H54 (cell line): ENCODE results near the gene IBTK.
"Not testable (repeated sequence)": the region's sequence is repeated elsewhere in the genome, so short reads cannot be mapped to it uniquely, and the experiment has no call there.

Experiments used
- DNase-seq: peaks from one replicate; pipeline ENCODE4 v3.0.0; 2011; ENCODE audit warnings: low spot score, mixed read lengths; ENCODE audit not compliant: insufficient read length
- FAIRE-seq: peaks from 3 replicates; lab custom pipeline; 2011; peaks lifted over from hg19 to GRCh38; lab: Jason Lieb, UNC
- POLR2A ChIP-seq: IDR thresholded peaks from 2 replicates; pipeline ENCODE4 v1.6.1; 2011; ENCODE audit warnings: low read depth, mild to moderate bottlenecking, low read length

The IBTK gene

DNA sequence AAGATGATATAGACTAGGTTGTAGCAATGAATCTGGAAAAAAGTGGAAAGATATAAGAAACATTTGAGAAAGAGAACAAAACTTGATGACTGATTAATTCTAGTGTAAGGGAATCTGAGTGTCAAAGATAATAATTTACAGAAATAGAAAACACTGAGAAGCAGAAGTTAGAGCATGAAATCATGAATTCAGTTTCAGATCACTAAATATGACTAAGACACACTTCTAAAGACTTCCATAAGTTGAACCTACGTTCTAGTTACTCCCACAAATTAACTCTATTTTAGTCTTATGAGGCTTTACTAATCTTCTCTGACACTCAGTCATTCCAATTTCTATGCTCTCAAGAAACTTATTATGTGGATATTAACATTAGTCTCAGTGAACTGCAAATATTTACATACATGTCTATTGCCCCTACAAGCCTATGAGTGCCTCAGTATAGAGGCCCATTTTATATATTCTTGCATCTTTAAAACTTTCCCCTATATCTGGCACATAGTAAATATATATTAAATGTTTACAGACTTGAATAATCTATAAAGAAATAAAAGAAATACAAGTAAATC lies 30.4 kb downstream of the IBTK start:
- no peak for FAIRE-seq
- no peak for DNase-seq
- no peak for TF ChIP-seq POLR2A

DNA sequence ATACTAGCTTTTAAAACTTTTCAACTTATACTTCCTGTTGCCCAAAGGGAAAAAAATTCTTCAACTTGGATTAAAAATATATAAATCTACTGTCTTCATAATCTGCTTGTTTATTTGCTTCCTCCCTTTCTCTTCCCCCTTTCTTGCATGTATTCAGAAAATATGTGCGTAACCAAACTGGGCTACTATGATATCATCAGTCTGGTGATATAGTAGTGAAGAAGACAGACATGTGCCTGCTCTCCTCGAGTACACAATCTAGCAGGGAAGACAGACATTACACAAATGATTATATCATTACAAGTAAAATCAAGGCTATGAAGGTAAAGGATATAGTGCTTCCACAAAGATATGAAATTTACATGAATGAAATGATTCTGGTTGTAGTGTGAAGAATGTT lies 31.0 kb downstream of the IBTK start:
- TF ChIP-seq POLR2A: no peak
- FAIRE-seq (peak; percentile 50), DNase-seq (no peak)

DNA sequence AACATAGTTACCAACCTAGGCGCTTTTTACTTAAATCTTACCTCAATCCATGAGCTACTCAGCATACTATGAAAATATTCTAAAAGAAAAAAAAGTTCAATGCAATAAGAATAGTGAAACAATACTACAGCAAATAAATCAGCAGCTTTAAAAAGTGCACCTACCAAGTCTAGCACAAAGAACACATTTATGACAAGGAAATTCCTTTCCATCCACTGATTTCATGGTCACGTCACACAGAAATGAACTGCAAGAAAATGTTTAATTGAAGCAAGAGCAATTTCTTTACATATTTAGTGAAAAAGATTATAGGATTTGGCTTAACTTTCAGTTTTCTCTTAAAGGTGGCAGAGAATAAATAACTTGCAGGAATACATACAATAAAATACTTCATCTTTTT lies 36.2 kb downstream of the IBTK start:
- no peak for TF ChIP-seq POLR2A
- no peak for FAIRE-seq
- DNase-seq: no peak

- no peak for DNase-seq
- FAIRE-seq: no peak
- no peak for TF ChIP-seq POLR2A
Measured at GRCh38 chr6:82208913-82209312, 38.6 kb downstream of the IBTK start.

- DNase-seq (no peak), FAIRE-seq (no peak)
- no peak for TF ChIP-seq POLR2A
Measured at GRCh38 chr6:82205930-82206392, 41.6 kb downstream of the IBTK start.

GRCh38 chr6:82204020-82204419 lies 43.5 kb downstream of the IBTK start:
- no peak for TF ChIP-seq POLR2A
- no peak for DNase-seq
- no peak for FAIRE-seq

- FAIRE-seq: no peak
- DNase-seq: no peak
- TF ChIP-seq POLR2A: no peak
Measured at GRCh38 chr6:82197784-82198183, 49.8 kb downstream of the IBTK start.

GRCh38 chr6:82197245-82197644 lies 50.3 kb downstream of the IBTK start:
- DNase-seq, FAIRE-seq: not testable (repeated sequence)

DNA sequence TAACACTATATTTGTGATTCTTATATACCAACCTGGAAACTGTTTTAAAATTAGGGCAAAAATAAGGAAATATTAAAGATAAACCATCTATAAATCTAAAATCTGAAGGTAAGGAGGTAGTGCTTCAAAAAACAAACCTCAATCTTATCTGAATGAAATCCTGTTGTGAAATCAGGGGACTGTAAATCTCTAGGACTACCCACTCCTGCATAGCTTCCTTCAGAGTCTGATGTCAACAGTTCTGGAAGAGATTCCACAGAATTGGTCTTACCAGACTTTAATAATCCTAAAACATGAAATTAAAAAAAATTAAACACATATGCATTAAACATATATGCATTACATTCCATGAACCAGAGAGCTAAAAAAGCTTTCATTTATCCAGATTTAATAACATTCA lies 51.4 kb downstream of the IBTK start:
- DNase-seq (no peak), FAIRE-seq (no peak)
- no peak for TF ChIP-seq POLR2A

DNA sequence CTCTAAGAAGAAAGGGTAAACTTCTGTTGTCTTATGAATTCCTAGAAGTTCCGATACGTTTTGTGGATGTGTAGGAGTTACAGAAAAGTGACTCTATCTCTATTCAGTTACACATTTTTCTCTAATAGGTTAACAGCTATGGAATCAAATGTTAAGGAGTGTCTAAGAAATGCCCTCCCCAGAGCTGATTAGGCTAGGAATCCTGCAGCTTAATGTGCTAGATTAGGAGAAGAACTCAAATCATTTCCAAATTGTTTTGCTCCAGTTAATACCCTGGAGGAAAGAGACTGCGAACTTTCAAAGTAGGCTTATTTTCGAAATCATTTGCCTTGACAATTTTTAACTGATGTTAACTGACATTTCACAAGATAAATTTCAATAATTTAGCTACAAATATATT lies 51.9 kb downstream of the IBTK start:
- no peak for DNase-seq
- FAIRE-seq: no peak

DNA sequence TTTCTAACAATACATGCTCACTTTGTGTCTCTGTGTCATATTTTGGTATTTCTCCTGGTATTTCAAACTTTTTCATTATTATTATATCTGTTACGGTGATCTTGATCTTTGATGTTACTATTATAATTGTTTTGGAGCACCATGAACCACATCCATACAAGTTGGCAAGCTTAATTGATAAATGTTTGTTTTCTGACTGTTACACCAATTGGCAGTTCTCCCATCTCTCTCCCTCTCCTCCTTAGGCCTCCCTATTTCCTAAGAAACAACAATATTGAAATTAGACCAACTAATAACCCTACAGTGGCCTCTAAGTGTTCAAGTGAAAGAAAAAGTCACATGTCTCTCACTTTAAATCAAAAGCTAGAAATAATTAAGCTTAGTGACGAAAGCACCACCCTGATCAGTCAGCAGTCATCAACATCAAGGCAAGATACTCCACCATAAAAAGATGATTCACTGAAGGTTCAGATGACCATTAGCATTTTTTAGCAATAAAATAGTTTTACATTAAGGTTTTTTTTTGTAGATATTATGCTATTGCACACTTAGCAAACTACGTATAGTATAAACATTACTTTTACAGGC lies 61.5 kb downstream of the IBTK start:
- TF ChIP-seq POLR2A: no peak
- DNase-seq: no peak
- no peak for FAIRE-seq

More for the DNA sequence above, 51.9 kb downstream of the IBTK start:
- no peak for TF ChIP-seq POLR2A

DNA sequence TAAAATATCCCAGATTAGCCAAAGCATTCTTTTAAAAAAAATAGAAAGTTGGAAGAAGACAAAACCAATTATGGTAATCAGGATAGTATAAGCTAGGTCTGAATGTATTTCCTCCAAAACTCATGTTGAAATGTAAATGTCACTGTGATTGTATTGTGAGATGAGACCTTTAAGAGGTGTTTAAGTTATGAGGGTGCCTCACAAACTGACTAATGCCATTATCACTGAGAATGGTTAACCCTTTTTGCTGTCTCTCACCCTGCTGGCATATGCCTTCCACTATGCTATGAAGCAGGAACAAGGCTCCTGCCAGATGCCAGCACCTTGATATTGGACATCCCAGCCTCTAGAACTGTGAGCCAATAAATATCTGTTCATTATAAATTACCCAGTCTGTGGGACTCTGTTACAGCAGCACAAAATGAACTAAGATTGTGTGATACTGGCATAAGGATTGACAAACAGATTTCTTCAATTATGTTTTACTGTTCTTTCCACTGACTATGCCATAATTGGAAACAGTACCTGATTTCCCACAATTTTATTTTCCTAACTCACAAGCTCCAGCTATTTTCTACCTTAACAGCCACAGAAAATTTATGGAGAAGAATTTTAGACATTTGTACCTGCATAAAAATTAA lies 63.8 kb downstream of the IBTK start:
- DNase-seq (no peak), FAIRE-seq (peak; percentile 86)
- TF ChIP-seq POLR2A: no peak

DNA sequence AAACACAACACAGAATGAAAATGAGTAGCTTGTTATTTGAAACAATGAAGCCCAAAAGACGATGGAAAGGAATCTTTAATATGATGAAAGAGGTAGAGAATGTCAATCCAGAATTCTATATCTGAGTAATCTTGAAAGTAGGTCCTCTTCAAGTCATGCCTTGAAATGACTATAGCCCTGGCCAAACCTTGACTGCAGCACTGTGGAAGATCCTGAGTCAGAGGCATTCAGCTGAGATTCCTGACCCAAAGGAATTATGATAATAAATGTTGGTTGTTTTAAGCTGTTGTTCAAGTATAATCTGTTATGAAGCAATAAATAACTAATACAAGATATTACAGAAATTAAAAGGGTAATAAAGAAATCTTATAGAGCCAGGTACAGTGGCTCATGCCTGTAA lies 64.8 kb downstream of the IBTK start:
- no peak for FAIRE-seq
- TF ChIP-seq POLR2A: no peak
- no peak for DNase-seq

DNA sequence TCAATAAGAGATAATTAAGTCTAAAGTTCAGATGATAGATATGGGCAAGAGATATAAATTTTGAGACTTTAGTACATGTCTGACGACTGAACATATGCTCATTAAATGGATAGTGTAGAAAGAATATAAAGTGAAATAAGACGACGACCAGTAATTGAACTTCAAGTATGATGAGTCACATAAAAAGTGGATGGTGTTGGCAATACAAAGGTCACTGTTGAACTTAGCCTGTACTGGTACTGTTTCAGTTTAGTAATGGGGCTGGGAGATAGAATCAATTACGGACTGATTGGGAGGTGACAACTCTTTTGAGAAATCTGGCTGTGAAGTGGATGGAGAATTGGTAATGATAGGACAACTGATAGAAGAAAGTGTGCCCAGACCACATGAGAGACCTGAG lies 68.1 kb downstream of the IBTK start:
- TF ChIP-seq POLR2A: no peak
- FAIRE-seq: no peak
- DNase-seq: no peak

- FAIRE-seq (no peak), DNase-seq (no peak)
- TF ChIP-seq POLR2A: no peak
Measured at GRCh38 chr6:82178759-82179112, 68.8 kb downstream of the IBTK start.
